ENCODE results near the gene OBSCN.
"Not testable (repeated sequence)": the region's sequence is repeated elsewhere in the genome, so short reads cannot be mapped to it uniquely, and the experiment has no call there.

The OBSCN gene

GRCh38 chr1:228211531-228212414, 3.9 kb downstream of the OBSCN start:
- DNase-seq (ENCODE audit: low read depth, low spot score), result no peak

- DNase-seq (ENCODE audit: low read depth, low spot score), result peak; percentile 53
Observed at GRCh38 chr1:228212415-228212965, 4.6 kb downstream of the OBSCN start.

GRCh38 chr1:228212966-228213844, 5.4 kb downstream of the OBSCN start:
- peak; percentile 96 for DNase-seq (ENCODE audit: low read depth, low spot score)

GRCh38 chr1:228213917-228214808, 6.3 kb downstream of the OBSCN start:
- DNase-seq (ENCODE audit: low read depth, low spot score), result no peak

- no peak for DNase-seq (ENCODE audit: low read depth, low spot score)
Observed at GRCh38 chr1:228214921-228215662, 7.2 kb downstream of the OBSCN start.

- no peak for DNase-seq (ENCODE audit: low read depth, low spot score)
Observed at GRCh38 chr1:228215663-228216116, 7.8 kb downstream of the OBSCN start.

GRCh38 chr1:228216371-228217320, 8.8 kb downstream of the OBSCN start:
- DNase-seq (ENCODE audit: low read depth, low spot score), result no peak

- DNase-seq (ENCODE audit: low read depth, low spot score), result no peak
Observed at GRCh38 chr1:228217551-228218344, 9.9 kb downstream of the OBSCN start.

GRCh38 chr1:228218513-228219244, 10.8 kb downstream of the OBSCN start:
- no peak for DNase-seq (ENCODE audit: low read depth, low spot score)

GRCh38 chr1:228219245-228219961, 11.6 kb downstream of the OBSCN start:
- DNase-seq (ENCODE audit: low read depth, low spot score), result no peak

- DNase-seq (ENCODE audit: low read depth, low spot score), result no peak
Observed at GRCh38 chr1:228219962-228220780, 12.3 kb downstream of the OBSCN start.

GRCh38 chr1:228221097-228221496, 13.3 kb downstream of the OBSCN start:
- not testable (repeated sequence) for DNase-seq (ENCODE audit: low read depth, low spot score)

- no peak for DNase-seq (ENCODE audit: low read depth, low spot score)
Observed at GRCh38 chr1:228222548-228222947, 14.7 kb downstream of the OBSCN start.

- DNase-seq (ENCODE audit: low read depth, low spot score), result no peak
Observed at GRCh38 chr1:228224198-228225164, 16.6 kb downstream of the OBSCN start.

- no peak for DNase-seq (ENCODE audit: low read depth, low spot score)
Observed at GRCh38 chr1:228225165-228225710, 17.4 kb downstream of the OBSCN start.

Measured in ELF-1 (cell line).